HEK293T (cell line): ENCODE results near the gene PROS1.
"Not testable (repeated sequence)": the region's sequence is repeated elsewhere in the genome, so short reads cannot be mapped to it uniquely, and the experiment has no call there.

Experiments
- CTCF ChIA-PET: fragments of 350-600 bp; formaldehyde crosslinking; extraction: SDS; loops from one replicate; lab custom pipeline; 2021; ENCODE audit warnings: antibody characterized with exemption, inconsistent platforms; lab: Yijun Ruan, JAX
- POLR2A ChIA-PET: fragments of 350-600 bp; formaldehyde crosslinking; extraction: SDS; loops from one replicate; lab custom pipeline; 2020; ENCODE audit warnings: antibody characterized with exemption, inconsistent platforms; lab: Yijun Ruan, JAX
- DNase-seq: peaks from one replicate; pipeline ENCODE4 v3.0.0; 2012; ENCODE audit warnings: mixed read lengths; ENCODE audit errors: extremely low spot score
- ARNT ChIP-seq: fragments of 450-650 bp; IDR thresholded peaks from 2 replicates; pipeline ENCODE4 v1.6.1; 2017; ENCODE audit warnings: mild to moderate bottlenecking
- BHLHE40 ChIP-seq: fragments of 450-650 bp; IDR thresholded peaks from 2 replicates; pipeline ENCODE4 v1.6.1; 2016; ENCODE audit warnings: mild to moderate bottlenecking, moderate library complexity, borderline replicate concordance
- CTBP1 ChIP-seq: fragments of 450-650 bp; IDR thresholded peaks from 2 replicates; pipeline ENCODE4 v1.6.1; 2016; ENCODE audit warnings: borderline replicate concordance
- ELF4 ChIP-seq: fragments of 450-650 bp; IDR thresholded peaks from 2 replicates; pipeline ENCODE4 v1.6.1; 2017; ENCODE audit warnings: antibody characterized with exemption
- FOXA1 ChIP-seq: fragments of 450-650 bp; IDR thresholded peaks from 2 replicates; pipeline ENCODE4 v1.6.1; 2016; ENCODE audit warnings: mild to moderate bottlenecking
- FOXK2 ChIP-seq: fragments of 450-650 bp; IDR thresholded peaks from 2 replicates; pipeline ENCODE4 v1.6.1; 2016; ENCODE audit warnings: mild to moderate bottlenecking
- FOXM1 ChIP-seq: fragments of 450-650 bp; IDR thresholded peaks from 2 replicates; pipeline ENCODE4 v1.6.1; 2017; ENCODE audit warnings: mild to moderate bottlenecking, borderline replicate concordance
- HDGF ChIP-seq: fragments of 450-650 bp; IDR thresholded peaks from 2 replicates; pipeline ENCODE4 v1.6.1; 2017; ENCODE audit warnings: antibody characterized with exemption, borderline replicate concordance
- L3MBTL2 ChIP-seq: fragments of 450-650 bp; conservative IDR thresholded peaks from 2 replicates; pipeline ENCODE4 v1.6.1; 2016; ENCODE audit warnings: mild to moderate bottlenecking
- LEF1 ChIP-seq: fragments of 450-650 bp; IDR thresholded peaks from 2 replicates; pipeline ENCODE4 v1.6.1; 2017; ENCODE audit warnings: mild to moderate bottlenecking, borderline replicate concordance
- NFRKB ChIP-seq: fragments of 450-650 bp; IDR thresholded peaks from 2 replicates; pipeline ENCODE4 v1.6.1; 2016; ENCODE audit warnings: mild to moderate bottlenecking, moderate library complexity
- PKNOX1 ChIP-seq: fragments of 450-650 bp; IDR thresholded peaks from 2 replicates; pipeline ENCODE4 v1.6.1; 2016
- SP1 ChIP-seq: fragments of 450-650 bp; IDR thresholded peaks from 2 replicates; pipeline ENCODE4 v1.6.1; 2017
- SUZ12 ChIP-seq: fragments of 450-650 bp; IDR thresholded peaks from 2 replicates; pipeline ENCODE4 v1.6.1; 2016; ENCODE audit warnings: mild to moderate bottlenecking
- TARDBP ChIP-seq: fragments of 450-650 bp; IDR thresholded peaks from 2 replicates; pipeline ENCODE4 v1.6.1; 2016
- ZNF384 ChIP-seq: fragments of 450-650 bp; IDR thresholded peaks from 2 replicates; pipeline ENCODE4 v1.6.1; 2016

The PROS1 gene

GRCh38 chr3:93961026-93961425 lies 12.7 kb downstream of the PROS1 start:
- ChIA-PET CTCF (no interaction called here), POLR2A (interaction anchor here (0.9 kb wide), 1 partner anchor 12 kb away, joined by 3 read pairs; the partner anchor contains the start of gene PROS1)
- no peak for TF ChIP-seq ELF4
- no peak for TF ChIP-seq FOXM1
- no peak for TF ChIP-seq ZNF384
- TF ChIP-seq HDGF: no peak
- no peak for TF ChIP-seq FOXA1
- no peak for TF ChIP-seq LEF1
- TF ChIP-seq CTBP1: no peak
- TF ChIP-seq TARDBP: no peak
- TF ChIP-seq L3MBTL2: no peak
- no peak for TF ChIP-seq SUZ12
- TF ChIP-seq BHLHE40: no peak
- TF ChIP-seq SP1: no peak
- no peak for TF ChIP-seq FOXK2
- no peak for TF ChIP-seq NFRKB
- TF ChIP-seq PKNOX1: no peak
- TF ChIP-seq ARNT: no peak
- DNase-seq: no peak

DNA sequence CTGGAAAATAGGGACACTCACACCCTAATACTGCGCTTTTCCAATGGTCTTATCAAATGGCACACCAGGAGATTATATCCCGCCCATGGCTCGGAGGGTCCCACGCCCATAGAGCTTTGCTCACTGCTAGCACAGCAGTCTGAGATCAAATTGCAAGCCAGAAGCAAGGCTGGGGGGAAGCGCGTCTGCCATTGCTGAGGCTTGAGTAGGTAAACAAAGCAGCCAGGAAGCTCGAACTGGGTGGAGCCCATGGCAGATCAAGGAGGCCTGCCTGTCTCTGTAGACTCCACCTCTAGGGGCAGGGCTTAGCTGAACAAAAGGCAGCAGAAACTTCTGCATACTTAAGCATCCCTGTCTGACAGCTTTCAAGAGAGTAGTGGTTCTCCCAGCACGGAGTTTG lies 23.7 kb downstream of the PROS1 start:
- CTCF ChIA-PET: interaction anchor here (0.5 kb wide), 1 partner anchor 55 kb away, joined by 4 read pairs; no protein-coding TSS in a partner anchor

GRCh38 chr3:93937485-93937884 lies 36.2 kb downstream of the PROS1 start:
- POLR2A ChIA-PET, DNase-seq, CTCF ChIA-PET: not testable (repeated sequence)

More for the DNA sequence above, 23.7 kb downstream of the PROS1 start:
- peak; percentile 13 for DNase-seq
- POLR2A ChIA-PET: interaction anchor here (1.5 kb wide), 1 partner anchor 113 kb away, joined by 3 read pairs; the partner anchor contains the start of genes DHFR2 and NSUN3

DNA sequence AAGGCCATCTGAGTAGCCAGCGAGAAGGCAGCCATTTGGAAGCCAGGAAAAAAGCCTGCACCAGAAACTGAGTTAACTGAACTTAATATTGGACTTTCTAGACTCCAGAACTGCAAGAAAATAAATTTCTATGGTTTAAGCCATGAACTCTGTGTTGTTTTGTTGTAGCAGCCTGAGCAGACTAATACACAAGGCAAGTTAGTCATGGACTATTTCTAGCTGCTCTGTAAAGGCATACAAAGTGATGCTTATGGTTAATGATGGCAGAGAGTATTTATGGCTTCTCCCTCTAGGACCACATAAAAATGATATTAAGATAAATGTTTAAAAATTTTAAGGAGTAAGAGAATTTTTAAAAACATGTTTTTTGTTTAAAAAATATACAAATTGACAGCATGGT lies 37.1 kb downstream of the PROS1 start:
- DNase-seq: no peak
- TF ChIP-seq CTBP1 (no peak), ELF4 (no peak), ARNT (no peak), SP1 (no peak), SUZ12 (no peak), FOXK2 (no peak), TARDBP (no peak), FOXA1 (no peak), FOXM1 (no peak), HDGF (no peak), NFRKB (no peak), L3MBTL2 (no peak)
- CTCF ChIA-PET: no interaction called here
- POLR2A ChIA-PET: no interaction called here

GRCh38 chr3:93934366-93935046 lies 39.2 kb downstream of the PROS1 start:
- CTCF ChIA-PET: no interaction called here
- DNase-seq: no peak
- no peak for TF ChIP-seq NFRKB
- POLR2A ChIA-PET: no interaction called here

DNA sequence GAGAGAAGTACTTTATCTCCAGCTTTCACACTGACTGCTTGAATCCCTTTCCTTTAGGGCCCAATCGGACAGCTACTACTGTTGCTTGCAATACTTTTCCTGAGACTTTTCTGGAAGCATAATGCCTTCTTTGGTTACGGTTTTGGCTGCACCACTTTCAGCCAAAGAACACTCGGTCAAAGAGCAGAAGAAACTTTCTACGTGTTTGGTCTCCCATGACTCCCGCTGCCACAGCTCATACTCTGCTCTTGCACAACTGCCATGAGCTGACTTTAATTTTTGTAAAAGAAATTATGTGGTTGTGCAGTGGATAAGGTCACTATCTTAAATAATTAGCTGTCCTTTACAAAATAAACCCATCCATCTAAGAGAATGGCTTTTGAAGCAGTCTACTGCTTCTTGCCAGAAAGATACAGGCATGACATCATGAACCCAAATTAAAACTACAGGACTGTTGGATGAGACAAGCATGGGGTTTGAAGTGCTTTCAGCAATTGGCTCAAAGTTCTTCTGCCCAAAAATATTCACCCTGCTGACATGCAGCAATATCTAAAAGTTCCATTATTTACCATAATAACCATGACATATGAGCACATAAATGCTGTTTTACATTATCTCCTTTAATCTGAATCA lies 42.0 kb downstream of the PROS1 start:
- no peak for TF ChIP-seq FOXA1
- no peak for TF ChIP-seq SP1
- TF ChIP-seq PKNOX1: no peak
- TF ChIP-seq CTBP1: no peak
- no peak for TF ChIP-seq ELF4
- TF ChIP-seq L3MBTL2: no peak
- TF ChIP-seq FOXM1: no peak
- TF ChIP-seq ZNF384: no peak
- no peak for DNase-seq
- POLR2A ChIA-PET: no interaction called here
- CTCF ChIA-PET: no interaction called here

- CTCF ChIA-PET: no interaction called here
- POLR2A ChIA-PET: no interaction called here
- TF ChIP-seq CTBP1: no peak
- TF ChIP-seq PKNOX1: peak; percentile 52
- DNase-seq: no peak
Observed at GRCh38 chr3:93930041-93930440, 43.7 kb downstream of the PROS1 start.

GRCh38 chr3:93926789-93927188 lies 46.9 kb downstream of the PROS1 start:
- POLR2A ChIA-PET: no interaction called here
- CTCF ChIA-PET: no interaction called here
- DNase-seq: no peak
- no peak for TF ChIP-seq FOXM1
- TF ChIP-seq BHLHE40: no peak
- no peak for TF ChIP-seq TARDBP
- TF ChIP-seq PKNOX1: no peak
- TF ChIP-seq HDGF: no peak
- TF ChIP-seq ARNT: no peak
- TF ChIP-seq ELF4: no peak
- no peak for TF ChIP-seq CTBP1
- TF ChIP-seq L3MBTL2: no peak
- no peak for TF ChIP-seq FOXA1
- TF ChIP-seq LEF1: no peak
- TF ChIP-seq ZNF384: no peak
- no peak for TF ChIP-seq SP1
- no peak for TF ChIP-seq SUZ12
- TF ChIP-seq FOXK2: no peak
- no peak for TF ChIP-seq NFRKB
